WI38 (cell line): ENCODE measurements around the gene SH3RF3.

Experiments
- H3K4me3 ChIP-seq: 2 replicates; pipeline ENCODE4 v1.5.1; 2011; ENCODE audit warnings: low read depth, mild to moderate bottlenecking, control low read depth, low read length
- CTCF ChIP-seq: IDR thresholded peaks from 2 replicates; pipeline ENCODE4 v1.5.1; 2012; ENCODE audit warnings: low read depth, mild to moderate bottlenecking, control low read depth, low read length

The SH3RF3 gene

GRCh38 chr2:109392140-109392539 lies 263.1 kb downstream of the SH3RF3 start:
- no peak overlapping the region for H3K4me3 ChIP-seq
- TF ChIP-seq CTCF: no peak

- H3K4me3 ChIP-seq: no peak overlapping the region
- TF ChIP-seq CTCF: no peak
Measured at GRCh38 chr2:109392816-109393661, 264.0 kb downstream of the SH3RF3 start.

- no peak for TF ChIP-seq CTCF
- H3K4me3 ChIP-seq: no peak overlapping the region
Measured at GRCh38 chr2:109393662-109393972, 264.6 kb downstream of the SH3RF3 start.

GRCh38 chr2:109395494-109396201 lies 266.6 kb downstream of the SH3RF3 start:
- H3K4me3 ChIP-seq: no peak overlapping the region
- no peak for TF ChIP-seq CTCF

GRCh38 chr2:109396202-109397180 lies 267.5 kb downstream of the SH3RF3 start:
- TF ChIP-seq CTCF: no peak
- no peak overlapping the region for H3K4me3 ChIP-seq

GRCh38 chr2:109397893-109398292 lies 268.9 kb downstream of the SH3RF3 start:
- no peak overlapping the region for H3K4me3 ChIP-seq
- TF ChIP-seq CTCF: no peak
